Neutrophil (primary cell): Measurements from ENCODE around the gene UFC1.
A peak's percentile ranks its signal among the peaks of the same experiment; 100 is the strongest.

Source experiments
- H3K27ac ChIP-seq: fragments of 200-600 bp; sonication (generic); 2 replicates; pipeline ENCODE4 v1.5.1; 2016; ENCODE audit warnings: mild to moderate bottlenecking, moderate library complexity
- H3K27me3 ChIP-seq: fragments of 200-600 bp; sonication (generic); 2 replicates; pipeline ENCODE4 v1.6.0; 2016; ENCODE audit warnings: mild to moderate bottlenecking
- H3K36me3 ChIP-seq: fragments of 200-600 bp; sonication (generic); 2 replicates; pipeline ENCODE4 v1.5.1; 2017
- H3K4me1 ChIP-seq, 2 experiments: fragments of 200-600 bp in 1 of 2; sonication (generic) in 1 of 2; 1 replicate in 1 of 2; 2 replicates in 1 of 2; pipeline versions ENCODE4 v1.5.1 to v1.6.1; 2013 to 2016; ENCODE audit warnings: low read depth in 1 of 2, low read length in 1 of 2, mild to moderate bottlenecking in 1 of 2, moderate library complexity in 1 of 2; ENCODE audit not compliant: control insufficient read depth in 1 of 2, insufficient read depth in 1 of 2
- H3K4me3 ChIP-seq, 2 experiments: fragments of 200-600 bp in 1 of 2; sonication (generic) in 1 of 2; 1 replicate in 1 of 2; 2 replicates in 1 of 2; pipeline ENCODE4 v1.5.1; 2013 to 2016; ENCODE audit warnings: low read depth in 1 of 2, low read length in 1 of 2, mild to moderate bottlenecking in 1 of 2, moderate library complexity in 1 of 2
- H3K9me3 ChIP-seq: fragments of 200-600 bp; sonication (generic); 2 replicates; pipeline ENCODE4 v1.5.1; 2016
- TF ChIP-seq, protein P1 (sequence below): fragments of 200-600 bp; sonication (generic); IDR thresholded peaks from 2 replicates; pipeline ENCODE4 v1.5.1; 2016; ENCODE audit warnings: antibody characterized with exemption

The UFC1 gene

DNA sequence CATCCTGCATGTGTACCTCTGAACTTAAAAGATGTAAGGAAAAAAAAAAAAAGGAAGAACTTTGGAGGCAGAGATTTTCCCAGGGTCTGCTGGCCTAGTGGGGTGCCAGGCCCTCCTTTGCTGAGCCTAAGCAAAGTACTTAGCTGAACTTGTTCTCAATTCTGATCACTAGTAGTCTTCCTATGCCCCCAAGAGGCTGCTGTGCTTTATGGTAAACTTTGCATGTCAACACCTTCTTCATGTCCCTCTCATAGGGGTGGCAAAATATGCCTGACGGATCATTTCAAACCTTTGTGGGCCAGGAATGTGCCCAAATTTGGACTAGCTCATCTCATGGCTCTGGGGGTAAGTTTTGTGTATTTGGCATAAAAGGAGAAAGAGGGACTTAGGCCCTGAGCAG, 4.1 kb downstream of the UFC1 start:
- peaks cover 27 to 28% of the 10 kb centered on the region in 2 experiments for H3K4me1 ChIP-seq
- H3K36me3 ChIP-seq, result peaks cover 4% of the 10 kb centered on the region
- no peak overlapping the region for H3K4me3 ChIP-seq
- H3K27me3 ChIP-seq, result no peaks in the 10 kb centered on the region
- TF ChIP-seq, protein P1, sequence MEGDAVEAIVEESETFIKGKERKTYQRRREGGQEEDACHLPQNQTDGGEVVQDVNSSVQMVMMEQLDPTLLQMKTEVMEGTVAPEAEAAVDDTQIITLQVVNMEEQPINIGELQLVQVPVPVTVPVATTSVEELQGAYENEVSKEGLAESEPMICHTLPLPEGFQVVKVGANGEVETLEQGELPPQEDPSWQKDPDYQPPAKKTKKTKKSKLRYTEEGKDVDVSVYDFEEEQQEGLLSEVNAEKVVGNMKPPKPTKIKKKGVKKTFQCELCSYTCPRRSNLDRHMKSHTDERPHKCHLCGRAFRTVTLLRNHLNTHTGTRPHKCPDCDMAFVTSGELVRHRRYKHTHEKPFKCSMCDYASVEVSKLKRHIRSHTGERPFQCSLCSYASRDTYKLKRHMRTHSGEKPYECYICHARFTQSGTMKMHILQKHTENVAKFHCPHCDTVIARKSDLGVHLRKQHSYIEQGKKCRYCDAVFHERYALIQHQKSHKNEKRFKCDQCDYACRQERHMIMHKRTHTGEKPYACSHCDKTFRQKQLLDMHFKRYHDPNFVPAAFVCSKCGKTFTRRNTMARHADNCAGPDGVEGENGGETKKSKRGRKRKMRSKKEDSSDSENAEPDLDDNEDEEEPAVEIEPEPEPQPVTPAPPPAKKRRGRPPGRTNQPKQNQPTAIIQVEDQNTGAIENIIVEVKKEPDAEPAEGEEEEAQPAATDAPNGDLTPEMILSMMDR, result no peak
- no peak overlapping the region for H3K27ac ChIP-seq
- no peaks in the 10 kb centered on the region for H3K9me3 ChIP-seq

DNA sequence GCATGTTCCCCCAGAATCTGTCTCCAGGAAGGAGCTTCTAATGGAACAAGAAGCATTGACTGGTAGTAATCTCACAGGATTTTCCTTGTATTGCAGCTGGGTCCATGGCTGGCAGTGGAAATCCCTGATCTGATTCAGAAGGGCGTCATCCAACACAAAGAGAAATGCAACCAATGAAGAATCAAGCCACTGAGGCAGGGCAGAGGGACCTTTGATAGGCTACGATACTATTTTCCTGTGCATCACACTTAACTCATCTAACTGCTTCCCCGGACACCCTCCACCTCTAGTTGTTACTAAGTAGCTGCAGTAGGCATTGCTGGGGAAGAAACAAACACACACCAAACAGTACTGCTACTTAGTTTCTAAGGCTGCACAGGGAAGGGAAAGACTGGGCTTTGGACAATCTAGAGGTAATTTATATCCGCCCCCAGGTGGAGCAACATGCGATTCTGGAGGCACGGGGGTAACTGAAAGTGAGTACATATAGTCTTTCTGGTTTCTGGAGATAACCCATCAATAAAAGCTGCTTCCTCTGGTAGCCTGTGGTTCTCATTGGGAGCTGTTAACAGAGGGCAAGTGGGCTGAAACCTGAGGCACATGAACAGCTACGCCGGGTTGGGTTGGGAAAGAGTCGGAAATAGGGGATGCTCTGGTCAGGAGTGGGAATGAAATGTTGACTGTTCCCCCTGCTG, 4.7 kb downstream of the UFC1 start:
- H3K9me3 ChIP-seq, result no peaks in the 10 kb centered on the region
- H3K27ac ChIP-seq, result peak overlapping the region; percentile 65
- H3K27me3 ChIP-seq, result no peaks in the 10 kb centered on the region
- peak overlapping the region; percentile 79 to 83 for H3K4me3 ChIP-seq
- TF ChIP-seq, protein P1, result no peak
- peaks cover 8% of the 10 kb centered on the region for H3K36me3 ChIP-seq
- H3K4me1 ChIP-seq, result peaks cover 22 to 24% of the 10 kb centered on the region in 2 experiments

DNA sequence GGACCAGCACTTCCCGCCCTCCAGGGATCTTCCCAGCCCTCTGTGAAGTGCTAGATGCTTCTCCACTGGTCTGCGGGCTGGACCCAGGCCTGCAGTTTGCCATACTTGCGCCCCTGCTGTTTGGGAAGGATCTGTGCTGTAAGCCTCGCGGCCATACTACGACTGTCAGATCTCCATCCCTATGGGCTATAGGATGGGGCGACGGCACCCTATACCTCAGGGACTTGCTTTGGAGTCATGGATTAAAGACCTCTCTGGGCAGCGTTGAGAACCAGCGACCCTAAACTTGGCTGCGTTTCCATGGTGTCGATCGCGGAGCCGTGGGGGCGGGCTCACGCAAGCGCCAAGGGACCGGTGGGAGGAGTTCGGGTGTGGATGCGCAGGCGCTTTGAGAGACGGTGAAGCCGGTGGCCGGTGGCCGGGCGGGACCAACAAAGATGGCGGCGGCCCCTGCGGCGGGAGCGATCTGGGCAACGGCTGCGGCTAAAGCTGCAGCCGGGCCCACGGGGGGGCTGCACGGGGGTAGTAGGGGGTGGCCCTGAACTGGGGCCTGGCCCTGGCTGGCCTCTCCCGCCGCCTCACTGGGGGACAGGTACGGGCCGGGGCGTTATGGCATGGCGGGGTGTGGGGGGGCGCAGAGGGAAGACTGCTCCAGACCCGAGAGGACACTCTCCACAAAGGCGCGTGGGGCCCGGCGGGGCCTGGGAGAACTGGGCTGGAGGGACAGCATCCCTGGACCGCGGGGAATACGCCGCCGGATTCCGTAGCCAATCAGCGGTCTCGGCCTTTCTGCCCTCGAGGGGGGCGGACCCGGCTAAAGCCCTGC, 5.5 kb downstream of the UFC1 start, which contains the start of gene USP21:
USP21 (plus strand) TSS at position 414 of the 826 bp plus-strand sequence. CDS start 1,141 bp downstream, outside the sequence.
- Histone ChIP-seq H3K9me3 (no peaks in the 10 kb centered on the region), H3K36me3 (peaks cover 13% of the 10 kb centered on the region), H3K4me3 (peak within 1 kb of the TSS; percentile 79 to 83), H3K27ac (peak within 1 kb of the TSS; percentile 65), H3K27me3 (no peaks in the 10 kb centered on the region), H3K4me1 (peaks cover 18 to 22% of the 10 kb centered on the region in 2 experiments)
- TF ChIP-seq, protein P1, result peak; percentile 52

DNA sequence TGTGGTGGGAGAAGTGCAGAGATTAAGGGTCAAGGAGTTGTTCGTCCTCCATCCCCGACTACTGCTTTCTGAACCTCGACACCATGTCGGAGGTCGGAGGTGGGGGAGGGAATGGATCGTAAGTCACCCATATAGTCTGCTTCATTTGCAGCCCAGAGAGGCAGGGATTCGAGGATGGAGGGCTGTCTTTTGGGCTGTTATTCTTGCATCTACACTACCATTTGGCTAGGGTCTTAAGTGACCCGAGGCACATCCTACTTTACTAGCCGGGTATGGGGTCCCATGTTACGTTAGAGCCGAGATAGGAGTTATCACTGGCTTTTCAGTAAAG, 6.1 kb downstream of the UFC1 start:
- H3K4me3 ChIP-seq, result peak overlapping the region; percentile 79 to 83
- peaks cover 14 to 17% of the 10 kb centered on the region in 2 experiments for H3K4me1 ChIP-seq
- H3K27me3 ChIP-seq, result no peaks in the 10 kb centered on the region

DNA sequence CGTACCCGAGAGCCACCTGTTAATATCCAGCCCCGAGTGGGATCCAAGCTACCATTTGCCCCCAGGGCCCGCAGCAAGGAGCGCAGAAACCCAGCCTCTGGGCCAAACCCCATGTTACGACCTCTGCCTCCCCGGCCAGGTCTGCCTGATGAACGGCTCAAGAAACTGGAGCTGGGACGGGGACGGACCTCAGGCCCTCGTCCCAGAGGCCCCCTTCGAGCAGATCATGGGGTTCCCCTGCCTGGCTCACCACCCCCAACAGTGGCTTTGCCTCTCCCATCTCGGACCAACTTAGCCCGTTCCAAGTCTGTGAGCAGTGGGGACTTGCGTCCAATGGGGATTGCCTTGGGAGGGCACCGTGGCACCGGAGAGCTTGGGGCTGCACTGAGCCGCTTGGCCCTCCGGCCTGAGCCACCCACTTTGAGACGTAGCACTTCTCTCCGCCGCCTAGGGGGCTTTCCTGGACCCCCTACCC, 6.9 kb downstream of the UFC1 start:
- no peak overlapping the region for H3K27ac ChIP-seq
- H3K36me3 ChIP-seq, result peaks cover 13% of the 10 kb centered on the region
- TF ChIP-seq, protein P1, result no peak

More for the DNA sequence above, 6.1 kb downstream of the UFC1 start:
- TF ChIP-seq, protein P1, result no peak
- Histone ChIP-seq H3K9me3 (no peaks in the 10 kb centered on the region), H3K27ac (peak overlapping the region; percentile 65), H3K36me3 (peaks cover 13% of the 10 kb centered on the region)

More for the DNA sequence above, 6.9 kb downstream of the UFC1 start:
- no peaks in the 10 kb centered on the region for H3K27me3 ChIP-seq
- H3K9me3 ChIP-seq, result no peaks in the 10 kb centered on the region
- no peak overlapping the region for H3K4me3 ChIP-seq
- peaks cover 22 to 24% of the 10 kb centered on the region in 2 experiments for H3K4me1 ChIP-seq
